GM12878 (cell line): ENCODE results near the gene SSNA1. TPM values are rescaled to one million over a fixed set of nuclear protein-coding genes. Genes with fewer than 3 reads are reported as not detected.

ENCODE experiments used
- ATAC-seq: fragments of 200-7000 bp; cut with Tn5 transposase; 3 replicates; pipeline ENCODE4 v1.9.1; 2020; ENCODE audit warnings: mild to moderate bottlenecking, moderate library complexity
- BruUV-seq: library from RNA; stranded (reverse); fragments of 400-500 nt; replicated peaks from 2 replicates; lab custom pipeline; 2021; lab: Mats Ljungman, UMichigan
- CTCF ChIA-PET: fragments of 300-600 bp; sonication (Branson Sonifier 250); formaldehyde crosslinking; extraction: SDS; loops from one replicate; lab custom pipeline; 2021; ENCODE audit warnings: inconsistent platforms; lab: Yijun Ruan, JAX
- POLR2A ChIA-PET: fragments of 350-600 bp; formaldehyde crosslinking; extraction: SDS; loops from one replicate; lab custom pipeline; 2021; ENCODE audit warnings: inconsistent platforms; lab: Charles Lee
- RAD21 ChIA-PET: fragments of 300-600 bp; sonication (Branson Sonifier 250); formaldehyde crosslinking; loops from one replicate; lab custom pipeline; 2023; ENCODE audit warnings: antibody characterized with exemption; ENCODE audit not compliant: unreplicated experiment; lab: Charles Lee
- SMC1A ChIA-PET: fragments of 300-600 bp; sonication (Branson Sonifier 250); formaldehyde crosslinking; loops from one replicate; lab custom pipeline; 2023; ENCODE audit not compliant: unreplicated experiment, uncharacterized antibody; lab: Charles Lee
- DNase-seq: peaks from one replicate; pipeline ENCODE4 v3.0.0-alpha.2; 2011; ENCODE audit warnings: low read depth, low spot score
- FAIRE-seq: peaks from 3 replicates; lab custom pipeline; 2011; peaks lifted over from hg19 to GRCh38; lab: Jason Lieb, UNC
- H2AFZ ChIP-seq: 2 replicates; pipeline ENCODE4 v1.6.0; 2011; ENCODE audit warnings: low read depth, low read length, control low read depth; ENCODE audit not compliant: control insufficient read depth
- H3K27ac ChIP-seq: 2 replicates; pipeline ENCODE4 v1.5.1; 2011; ENCODE audit warnings: control low read depth; ENCODE audit not compliant: control insufficient read depth, insufficient read depth
- H3K27me3 ChIP-seq, 2 experiments: replicated peaks in 1 of 2; 2 replicates each; pipeline versions ENCODE4 v1.6.0 to v1.6.1; 2011; ENCODE audit warnings: low read length in 1 of 2; ENCODE audit not compliant: control insufficient read depth in 2 of 2, insufficient read depth in 2 of 2
- H3K36me3 ChIP-seq, 2 experiments: 2 replicates each; pipeline ENCODE4 v1.5.1; 2011; ENCODE audit warnings: low read length in 1 of 2; ENCODE audit not compliant: control insufficient read depth in 2 of 2, insufficient read depth in 2 of 2
- H3K4me1 ChIP-seq: 2 replicates; pipeline ENCODE4 v1.6.1; 2011; ENCODE audit warnings: mild to moderate bottlenecking, low read length, moderate library complexity, mixed read lengths; ENCODE audit not compliant: control insufficient read depth, insufficient read depth
- H3K4me2 ChIP-seq: 2 replicates; pipeline ENCODE4 v1.6.0; 2011; ENCODE audit warnings: control low read depth; ENCODE audit not compliant: control insufficient read depth, insufficient read depth
- H3K4me3 ChIP-seq: fragments of 200-600 bp; sonication (generic); 2 replicates; pipeline ENCODE4 v1.5.1; 2016
- H3K79me2 ChIP-seq: 2 replicates; pipeline ENCODE4 v1.6.0; 2011; ENCODE audit warnings: low read length; ENCODE audit not compliant: control insufficient read depth, insufficient read depth
- H3K9ac ChIP-seq: 2 replicates; pipeline ENCODE4 v1.8.0; 2011; ENCODE audit warnings: low read length, control low read depth, mixed read lengths; ENCODE audit not compliant: control insufficient read depth, insufficient read depth
- H3K9me3 ChIP-seq: replicated peaks from 3 replicates; pipeline ENCODE4 v1.5.1; 2011; ENCODE audit warnings: mild to moderate bottlenecking, low read length; ENCODE audit not compliant: control insufficient read depth, insufficient read depth
- H4K20me1 ChIP-seq: 2 replicates; pipeline ENCODE4 v1.6.0; 2011; ENCODE audit not compliant: control insufficient read depth, insufficient read depth
- ATF7 ChIP-seq: fragments of 450-650 bp; IDR thresholded peaks from 2 replicates; pipeline ENCODE4 v1.6.1; 2016; ENCODE audit warnings: low read depth, mild to moderate bottlenecking
- BACH1 ChIP-seq: fragments of 450-650 bp; IDR thresholded peaks from 2 replicates; pipeline ENCODE4 v1.6.1; 2017; ENCODE audit warnings: mild to moderate bottlenecking, borderline replicate concordance
- CBFB ChIP-seq: IDR thresholded peaks from 2 replicates; pipeline ENCODE4 v1.6.1; 2016; ENCODE audit warnings: antibody characterized with exemption, low read depth
- NFXL1 ChIP-seq: fragments of 450-650 bp; IDR thresholded peaks from 2 replicates; pipeline ENCODE4 v1.6.1; 2017; ENCODE audit warnings: antibody characterized with exemption, mild to moderate bottlenecking, borderline replicate concordance
- SMAD1 ChIP-seq: fragments of 450-650 bp; IDR thresholded peaks from 2 replicates; pipeline ENCODE4 v1.6.1; 2018; ENCODE audit warnings: mild to moderate bottlenecking, low read depth; ENCODE audit not compliant: partially characterized antibody
- TCF3 ChIP-seq: IDR thresholded peaks from 2 replicates; pipeline ENCODE4 v1.6.1; 2012; ENCODE audit warnings: low read depth, mild to moderate bottlenecking, low read length, borderline replicate concordance; ENCODE audit not compliant: insufficient read depth
- USF2 ChIP-seq: IDR thresholded peaks from 2 replicates; pipeline ENCODE4 v1.6.1; 2011; ENCODE audit warnings: low read depth, low read length, improper control_type of control experiment, borderline replicate concordance
- WGBS: methylation state at CpG from one replicate; pipeline ENCODE4 v1.1.6; 2016; ENCODE audit warnings: low lambda C conversion rate; ENCODE audit not compliant: insufficient replicate concordance, insufficient coverage; ENCODE audit errors: missing lambda C conversion rate; 5-methylcytosine and 5-hydroxymethylcytosine counted together
- in situ Hi-C: fragments of 300-500 bp; cut with MboI; formaldehyde crosslinking; loops from 9 replicates; pipeline ENCODE4 v1.14.3; 2018; ENCODE audit warnings: mixed read lengths
- intact Hi-C: fragments of 100-400 bp; cut with micrococcal nuclease; formaldehyde crosslinking; loops from one replicate; pipeline ENCODE4 v1.14.2; 2022; ENCODE audit not compliant: unreplicated experiment
- polyA plus RNA-seq, 11 experiments: library from polyadenylated mRNA; depleted of rRNA in 4 of 11; unstranded in 6 of 11; stranded (reverse) in 5 of 11; fragments of >200 nt; fragmentation: Nextera tagmentation in 4 of 11; fragmentation: Illumina TruSeq in 1 of 11; extraction: Ambion mirVana in 4 of 11; extraction: Trizol in 1 of 11; gene quantifications; 1 replicate in 1 of 11; 2 replicates in 10 of 11; pipeline versions ENCODE4 v1.2.1 to v1.2.3, GENCODE V29; 2011 to 2016; ENCODE audit warnings: inconsistent platforms in 2 of 11, missing spikeins in 2 of 11, low read depth in 1 of 11
- total RNA-seq, 4 experiments: library from RNA; depleted of rRNA in 3 of 4; stranded (reverse); fragments of >200 nt in 3 of 4; fragmentation: Illumina TruSeq in 1 of 4; extraction: Trizol in 1 of 4; gene quantifications; 2 replicates each; pipeline versions ENCODE4 v1.2.1 to v1.2.3, GENCODE V29; 2013 to 2021
- TF ChIP-seq, protein P1 (sequence below): fragments of 450-650 bp; IDR thresholded peaks from 2 replicates; pipeline ENCODE4 v1.6.1; 2017; ENCODE audit warnings: low read depth, mild to moderate bottlenecking, moderate library complexity
- TF ChIP-seq, protein P2 (sequence below): fragments of 450-650 bp; IDR thresholded peaks from 2 replicates; pipeline ENCODE4 v1.6.1; 2017; ENCODE audit warnings: antibody characterized with exemption, mild to moderate bottlenecking, moderate library complexity

The SSNA1 gene
- total and polyA plus RNA-seq, 10 of the 15 experiments (the other 5 are each of a cell fraction or from before 2014, with no cell fraction given), result 0.63 to 139 (median 78.0) TPM

- no TSS peak for BruUV-seq
- peaks cover 22% of the 10 kb centered on the region for H3K4me1 ChIP-seq
- peaks cover 7 to 24% of the 10 kb centered on the region in 2 experiments for H3K36me3 ChIP-seq
- H3K9ac ChIP-seq, result no peak overlapping the region
- no peak overlapping the region for H3K27ac ChIP-seq
- ATAC-seq, result no peak
- TF ChIP-seq, protein P1, sequence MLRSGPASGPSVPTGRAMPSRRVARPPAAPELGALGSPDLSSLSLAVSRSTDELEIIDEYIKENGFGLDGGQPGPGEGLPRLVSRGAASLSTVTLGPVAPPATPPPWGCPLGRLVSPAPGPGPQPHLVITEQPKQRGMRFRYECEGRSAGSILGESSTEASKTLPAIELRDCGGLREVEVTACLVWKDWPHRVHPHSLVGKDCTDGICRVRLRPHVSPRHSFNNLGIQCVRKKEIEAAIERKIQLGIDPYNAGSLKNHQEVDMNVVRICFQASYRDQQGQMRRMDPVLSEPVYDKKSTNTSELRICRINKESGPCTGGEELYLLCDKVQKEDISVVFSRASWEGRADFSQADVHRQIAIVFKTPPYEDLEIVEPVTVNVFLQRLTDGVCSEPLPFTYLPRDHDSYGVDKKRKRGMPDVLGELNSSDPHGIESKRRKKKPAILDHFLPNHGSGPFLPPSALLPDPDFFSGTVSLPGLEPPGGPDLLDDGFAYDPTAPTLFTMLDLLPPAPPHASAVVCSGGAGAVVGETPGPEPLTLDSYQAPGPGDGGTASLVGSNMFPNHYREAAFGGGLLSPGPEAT, result no peak
- TF ChIP-seq ATF7 (no peak), SMAD1 (no peak)
- no peak overlapping the region; the same call in 1 of the 2 replicates for H3K4me2 ChIP-seq
- DNase-seq, result no peak
- H3K4me3 ChIP-seq, result no peak overlapping the region
- in situ Hi-C loops (no loop called here), intact Hi-C loops (loop anchor here (5.0 kb wide), 2 partner anchors 36 to 59 kb away; partner anchors contain the start of gene RNF208)
- H4K20me1 ChIP-seq, result peaks cover 7% of the 10 kb centered on the region; the same call in 1 of the 2 replicates
- ChIA-PET SMC1A (no interaction called here), POLR2A (interaction anchor here (4.6 kb wide), 1 partner anchor 38 kb away, joined by 22 read pairs; the partner anchor contains the start of genes CYSRT1 and RNF208), RAD21 (no interaction called here), CTCF (no interaction called here)
- 93% methylated on average over 19 of the region's 19 CpGs for WGBS
- H3K79me2 ChIP-seq, result peaks cover 35% of the 10 kb centered on the region
- no peaks in the 10 kb centered on the region for H3K9me3 ChIP-seq
- H3K27me3 ChIP-seq, result no peaks in the 10 kb centered on the region
- H2AFZ ChIP-seq, result no peak overlapping the region
- FAIRE-seq, result no peak
Measured at GRCh38 chr9:137185921-137186320, 2.6 kb upstream of the SSNA1 start.

- intact Hi-C loops (loop anchor here (5.0 kb wide), 2 partner anchors 36 to 59 kb away; partner anchors contain the start of gene RNF208), in situ Hi-C loops (no loop called here)
- POLR2A ChIA-PET, result interaction anchor here (4.6 kb wide), 1 partner anchor 37 kb away, joined by 22 read pairs; the partner anchor contains the start of genes CYSRT1 and RNF208
- RAD21 ChIA-PET, result interaction anchor here (3.6 kb wide), 1 partner anchor 37 kb away, joined by 23 read pairs; the partner anchor contains the start of gene RNF208
- DNase-seq (no peak), FAIRE-seq (no peak), ATAC-seq (no peak)
- BruUV-seq, result no TSS peak
- H3K79me2 ChIP-seq, result peaks cover 35% of the 10 kb centered on the region
- peaks cover 22% of the 10 kb centered on the region for H3K4me1 ChIP-seq
- SMC1A ChIA-PET, result no interaction called here
- H3K27me3 ChIP-seq, result no peaks in the 10 kb centered on the region
- H3K4me2 ChIP-seq, result peak overlapping the region; percentile 93
- peaks cover 7% of the 10 kb centered on the region; the same call in 1 of the 2 replicates for H4K20me1 ChIP-seq
- H2AFZ ChIP-seq, result no peak overlapping the region
- 63% methylated on average over 6 of the region's 6 CpGs for WGBS
- no peaks in the 10 kb centered on the region for H3K9me3 ChIP-seq
- peaks cover 7 to 24% of the 10 kb centered on the region in 2 experiments for H3K36me3 ChIP-seq
- no peak overlapping the region for H3K4me3 ChIP-seq
- CTCF ChIA-PET, result interaction anchor here (1.3 kb wide), 1 partner anchor 151 kb away, joined by 3 read pairs; no protein-coding TSS in a partner anchor
- H3K27ac ChIP-seq, result no peak overlapping the region
- H3K9ac ChIP-seq, result no peak overlapping the region; the same call in 1 of the 2 replicates
- TF ChIP-seq CBFB (no peak), NFXL1 (no peak), BACH1 (no peak), USF2 (no peak), TCF3 (no peak)
- TF ChIP-seq, protein P2, sequence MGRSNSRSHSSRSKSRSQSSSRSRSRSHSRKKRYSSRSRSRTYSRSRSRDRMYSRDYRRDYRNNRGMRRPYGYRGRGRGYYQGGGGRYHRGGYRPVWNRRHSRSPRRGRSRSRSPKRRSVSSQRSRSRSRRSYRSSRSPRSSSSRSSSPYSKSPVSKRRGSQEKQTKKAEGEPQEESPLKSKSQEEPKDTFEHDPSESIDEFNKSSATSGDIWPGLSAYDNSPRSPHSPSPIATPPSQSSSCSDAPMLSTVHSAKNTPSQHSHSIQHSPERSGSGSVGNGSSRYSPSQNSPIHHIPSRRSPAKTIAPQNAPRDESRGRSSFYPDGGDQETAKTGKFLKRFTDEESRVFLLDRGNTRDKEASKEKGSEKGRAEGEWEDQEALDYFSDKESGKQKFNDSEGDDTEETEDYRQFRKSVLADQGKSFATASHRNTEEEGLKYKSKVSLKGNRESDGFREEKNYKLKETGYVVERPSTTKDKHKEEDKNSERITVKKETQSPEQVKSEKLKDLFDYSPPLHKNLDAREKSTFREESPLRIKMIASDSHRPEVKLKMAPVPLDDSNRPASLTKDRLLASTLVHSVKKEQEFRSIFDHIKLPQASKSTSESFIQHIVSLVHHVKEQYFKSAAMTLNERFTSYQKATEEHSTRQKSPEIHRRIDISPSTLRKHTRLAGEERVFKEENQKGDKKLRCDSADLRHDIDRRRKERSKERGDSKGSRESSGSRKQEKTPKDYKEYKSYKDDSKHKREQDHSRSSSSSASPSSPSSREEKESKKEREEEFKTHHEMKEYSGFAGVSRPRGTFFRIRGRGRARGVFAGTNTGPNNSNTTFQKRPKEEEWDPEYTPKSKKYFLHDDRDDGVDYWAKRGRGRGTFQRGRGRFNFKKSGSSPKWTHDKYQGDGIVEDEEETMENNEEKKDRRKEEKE, result no peak
Measured at GRCh38 chr9:137186385-137186784, 2.1 kb upstream of the SSNA1 start.
